ENCODE data around the gene SORCS2.
"Not testable (repeated sequence)": the region's sequence is repeated elsewhere in the genome, so short reads cannot be mapped to it uniquely, and the experiment has no call there.

SORCS2 gene

GRCh38 chr4:7577361-7578039, 385.2 kb downstream of the SORCS2 start:
- H3K4me3 Mint-ChIP-seq; H3K27me3 Mint-ChIP-seq; H3K4me1 Mint-ChIP-seq (ENCODE audit: low read depth); H3K36me3 Mint-ChIP-seq (ENCODE audit: low read depth); DNase-seq; H3K27ac Mint-ChIP-seq: not testable (repeated sequence)
- H3K9me3 Mint-ChIP-seq, result peaks cover 36% of the 10 kb centered on the region

DNA sequence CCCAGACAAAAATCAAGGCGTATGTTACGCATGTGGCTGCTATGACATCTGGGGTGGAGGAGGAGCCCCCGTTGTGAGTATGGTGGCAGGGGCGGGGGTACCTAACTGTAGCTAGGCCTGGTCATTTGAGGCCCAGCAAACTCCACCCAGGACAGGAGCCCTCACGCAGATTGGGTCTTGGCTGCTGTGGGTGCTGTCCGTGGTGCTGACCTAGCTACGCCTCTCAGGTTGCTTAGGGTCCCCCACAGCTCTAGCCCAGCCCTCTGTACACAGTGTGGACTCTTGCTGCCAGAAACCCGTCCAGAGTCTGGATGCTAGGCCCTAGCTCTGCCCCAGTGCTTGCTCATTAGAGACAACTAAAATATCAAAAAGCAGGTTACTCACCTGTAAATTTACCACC, 389.1 kb downstream of the SORCS2 start:
- Mint-ChIP-seq H3K27ac (no peak overlapping the region), H3K27me3 (no peaks in the 10 kb centered on the region)
- DNase-seq, result no peak

GRCh38 chr4:7582313-7583097, 390.2 kb downstream of the SORCS2 start:
- Mint-ChIP-seq H3K4me1 (ENCODE audit: low read depth) (no peaks in the 10 kb centered on the region), H3K36me3 (ENCODE audit: low read depth) (no peaks in the 10 kb centered on the region), H3K4me3 (no peak overlapping the region), H3K27me3 (no peaks in the 10 kb centered on the region), H3K9me3 (peaks cover 20% of the 10 kb centered on the region), H3K27ac (no peak overlapping the region)
- DNase-seq, result no peak

More for the DNA sequence above, 389.1 kb downstream of the SORCS2 start:
- Mint-ChIP-seq H3K9me3 (peaks cover 30% of the 10 kb centered on the region), H3K4me1 (ENCODE audit: low read depth) (no peaks in the 10 kb centered on the region), H3K4me3 (no peak overlapping the region), H3K36me3 (ENCODE audit: low read depth) (peaks cover under 1% of the 10 kb centered on the region)

DNA sequence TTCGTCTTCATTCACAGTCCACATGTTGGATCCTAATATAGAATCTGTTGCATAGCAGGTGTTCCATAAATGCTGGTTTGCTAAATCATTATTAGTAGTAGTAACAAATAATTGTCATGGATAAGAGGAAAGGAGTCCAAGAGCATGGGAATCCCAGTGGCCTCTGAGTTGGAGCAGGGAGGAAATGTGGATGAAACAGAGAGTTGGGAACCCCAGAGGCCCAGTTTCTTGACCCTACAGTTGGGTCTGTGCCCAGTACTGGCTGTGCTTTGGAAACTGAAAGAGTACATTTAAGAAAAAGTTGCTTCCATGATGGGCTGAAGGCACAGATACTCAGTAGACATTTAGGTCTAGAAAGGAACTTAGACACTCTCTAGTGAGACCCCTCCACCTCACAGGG, 391.8 kb downstream of the SORCS2 start:
- DNase-seq, result no peak
- Mint-ChIP-seq H3K9me3 (peaks cover 5% of the 10 kb centered on the region), H3K27me3 (no peaks in the 10 kb centered on the region), H3K4me1 (ENCODE audit: low read depth) (no peaks in the 10 kb centered on the region), H3K36me3 (ENCODE audit: low read depth) (no peaks in the 10 kb centered on the region), H3K27ac (no peak overlapping the region), H3K4me3 (no peak overlapping the region)

GRCh38 chr4:7584606-7585159, 392.3 kb downstream of the SORCS2 start:
- H3K27ac Mint-ChIP-seq, result no peak overlapping the region
- DNase-seq, result no peak
- peaks cover 5% of the 10 kb centered on the region for H3K9me3 Mint-ChIP-seq
- no peaks in the 10 kb centered on the region for H3K36me3 Mint-ChIP-seq (ENCODE audit: low read depth)
- H3K4me3 Mint-ChIP-seq, result no peak overlapping the region
- H3K4me1 Mint-ChIP-seq (ENCODE audit: low read depth), result no peaks in the 10 kb centered on the region
- no peaks in the 10 kb centered on the region for H3K27me3 Mint-ChIP-seq

DNA sequence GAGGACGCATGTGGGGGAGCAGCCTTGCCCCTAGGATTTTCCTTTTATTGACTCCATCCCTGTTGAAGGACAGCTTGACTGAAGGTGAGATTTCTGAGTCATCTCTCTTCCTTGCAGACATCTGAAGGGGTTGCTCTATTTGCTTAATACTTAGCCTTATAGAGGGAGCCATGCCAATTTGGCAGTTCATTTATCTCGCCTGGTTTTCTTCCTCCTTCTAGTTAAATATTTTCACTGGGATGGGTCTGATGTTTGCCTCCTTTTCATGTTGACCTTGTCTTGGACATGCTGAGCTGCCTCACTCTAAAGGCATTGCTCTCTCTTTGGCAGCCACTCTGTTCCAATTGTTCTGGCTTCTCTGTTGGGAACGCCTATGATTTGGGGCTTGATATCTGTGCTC, 393.4 kb downstream of the SORCS2 start:
- no peaks in the 10 kb centered on the region for H3K4me1 Mint-ChIP-seq (ENCODE audit: low read depth)
- H3K27me3 Mint-ChIP-seq, result no peaks in the 10 kb centered on the region
- H3K36me3 Mint-ChIP-seq (ENCODE audit: low read depth), result no peaks in the 10 kb centered on the region
- H3K27ac Mint-ChIP-seq, result no peak overlapping the region
- DNase-seq, result no peak
- peaks cover 5% of the 10 kb centered on the region for H3K9me3 Mint-ChIP-seq
- H3K4me3 Mint-ChIP-seq, result no peak overlapping the region

DNA sequence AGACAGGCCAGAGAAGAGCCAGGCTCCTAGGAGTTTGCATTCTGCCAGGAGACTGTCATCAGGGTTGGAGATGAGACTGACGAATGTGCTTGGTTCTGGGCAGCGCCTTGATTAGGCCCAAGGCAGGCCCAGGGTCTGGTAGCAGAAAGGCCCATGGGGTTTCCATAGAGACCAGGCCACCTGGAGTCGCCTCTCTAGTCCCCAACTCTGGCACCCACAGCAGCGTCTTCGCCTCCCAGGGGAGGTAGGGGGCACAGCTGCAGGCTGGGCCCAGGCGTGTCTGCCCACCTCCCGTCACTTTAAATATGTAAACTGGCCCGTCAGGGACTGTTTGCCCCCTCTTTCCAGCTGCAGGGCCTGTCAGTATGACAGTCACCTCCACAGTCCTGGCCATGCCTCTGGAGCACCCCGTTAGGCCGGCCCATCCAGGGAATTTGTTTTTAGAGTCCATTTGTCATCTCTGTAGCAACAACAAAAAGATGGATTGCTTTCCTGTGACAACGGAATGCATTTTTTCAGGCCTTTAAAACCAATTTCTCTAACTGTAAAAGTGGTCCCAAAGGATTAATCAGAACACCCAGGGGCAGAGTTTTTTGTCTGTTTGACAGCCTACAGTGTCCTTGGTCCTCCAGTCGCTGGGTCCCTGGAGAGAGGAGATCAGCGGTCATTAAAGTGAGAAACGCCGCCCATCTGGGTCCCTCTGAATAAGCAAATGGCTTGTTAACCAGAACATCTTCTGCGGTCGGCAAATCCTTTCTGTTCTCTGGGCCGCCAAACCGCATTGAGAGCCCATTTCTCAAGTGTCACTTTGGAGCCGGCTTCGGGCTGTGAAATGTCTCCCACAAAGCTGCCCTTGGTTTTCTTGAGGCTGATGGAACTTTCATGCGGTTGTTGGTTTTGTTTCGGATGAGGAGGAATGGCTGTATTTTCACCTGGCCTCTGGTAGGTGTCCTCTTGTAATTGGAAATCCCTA, 395.4 kb downstream of the SORCS2 start:
- no peaks in the 10 kb centered on the region for H3K36me3 Mint-ChIP-seq (ENCODE audit: low read depth)
- peaks cover 4% of the 10 kb centered on the region for H3K27me3 Mint-ChIP-seq
- peaks cover 1% of the 10 kb centered on the region for H3K9me3 Mint-ChIP-seq
- DNase-seq, result no peak
- H3K4me1 Mint-ChIP-seq (ENCODE audit: low read depth), result no peaks in the 10 kb centered on the region
- no peak overlapping the region for H3K4me3 Mint-ChIP-seq
- no peak overlapping the region for H3K27ac Mint-ChIP-seq

- Mint-ChIP-seq H3K9me3 (no peaks in the 10 kb centered on the region), H3K27ac (no peak overlapping the region), H3K4me3 (no peak overlapping the region), H3K36me3 (ENCODE audit: low read depth) (no peaks in the 10 kb centered on the region), H3K4me1 (ENCODE audit: low read depth) (no peaks in the 10 kb centered on the region), H3K27me3 (peaks cover 8% of the 10 kb centered on the region)
- no peak for DNase-seq
Observed at GRCh38 chr4:7590189-7590588, 397.9 kb downstream of the SORCS2 start.

DNA sequence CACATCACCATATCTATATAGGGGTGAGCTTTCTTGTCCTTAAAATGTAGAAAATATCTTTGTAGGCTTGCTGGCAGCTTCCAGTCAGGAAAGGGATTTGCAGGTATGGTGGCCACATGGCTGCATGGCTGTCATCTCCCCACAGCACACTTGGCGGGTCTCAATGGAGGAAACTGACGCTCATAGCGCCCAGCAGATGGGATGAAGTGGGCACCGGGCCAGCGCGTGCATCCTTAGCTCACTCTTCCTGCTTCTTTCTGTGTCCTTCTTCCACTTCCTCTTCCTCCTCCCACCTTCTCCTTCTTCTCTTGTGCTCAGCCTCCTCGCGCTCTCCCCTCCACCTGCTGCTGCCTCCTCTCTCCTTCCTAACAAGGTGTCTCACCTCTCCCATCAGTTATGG, 398.6 kb downstream of the SORCS2 start:
- no peaks in the 10 kb centered on the region for H3K4me1 Mint-ChIP-seq (ENCODE audit: low read depth)
- no peak overlapping the region for H3K4me3 Mint-ChIP-seq
- peaks cover 15% of the 10 kb centered on the region for H3K27me3 Mint-ChIP-seq
- no peak overlapping the region for H3K27ac Mint-ChIP-seq
- no peaks in the 10 kb centered on the region for H3K9me3 Mint-ChIP-seq
- no peaks in the 10 kb centered on the region for H3K36me3 Mint-ChIP-seq (ENCODE audit: low read depth)
- no peak for DNase-seq

DNA sequence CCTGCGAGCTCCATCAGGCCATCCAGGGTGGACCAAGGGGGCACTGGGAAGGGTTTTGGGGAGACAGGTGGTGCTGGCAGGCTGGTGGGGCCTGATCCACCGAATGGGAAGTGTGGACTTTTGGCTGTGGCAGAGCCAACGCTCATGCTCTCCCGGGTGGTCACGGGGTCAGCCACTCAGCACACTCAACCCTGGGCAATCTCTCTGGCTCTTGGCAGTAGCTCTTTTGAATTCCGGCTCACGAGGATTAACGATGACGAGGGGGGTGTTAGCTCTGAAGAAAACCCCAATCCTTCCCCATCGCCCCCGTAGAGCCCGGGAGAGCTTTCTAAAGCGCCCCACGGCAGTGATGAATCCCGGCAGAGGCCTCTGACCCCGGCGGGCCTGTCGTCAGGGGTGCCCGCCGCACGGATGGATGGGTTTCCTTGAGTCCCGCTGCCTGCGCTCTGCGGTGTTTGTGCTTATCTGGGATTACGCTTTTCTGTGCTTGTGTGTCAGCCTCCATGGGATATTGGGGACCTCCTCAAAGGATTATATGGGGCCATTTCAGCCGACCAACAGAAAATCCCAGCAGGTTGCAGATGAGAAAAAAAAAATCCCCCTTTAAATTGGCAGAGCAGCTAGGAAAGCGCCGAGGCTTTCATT, 399.2 kb downstream of the SORCS2 start:
- DNase-seq, result no peak
- Mint-ChIP-seq H3K27ac (no peak overlapping the region), H3K9me3 (no peaks in the 10 kb centered on the region), H3K36me3 (ENCODE audit: low read depth) (no peaks in the 10 kb centered on the region), H3K27me3 (peaks cover 21% of the 10 kb centered on the region), H3K4me3 (no peak overlapping the region), H3K4me1 (ENCODE audit: low read depth) (no peaks in the 10 kb centered on the region)

- Mint-ChIP-seq H3K4me3 (no peak overlapping the region), H3K27ac (no peak overlapping the region), H3K4me1 (ENCODE audit: low read depth) (no peaks in the 10 kb centered on the region), H3K9me3 (no peaks in the 10 kb centered on the region), H3K36me3 (ENCODE audit: low read depth) (no peaks in the 10 kb centered on the region), H3K27me3 (peaks cover 25% of the 10 kb centered on the region)
- DNase-seq, result no peak
Observed at GRCh38 chr4:7593646-7594412, 401.5 kb downstream of the SORCS2 start.

DNA sequence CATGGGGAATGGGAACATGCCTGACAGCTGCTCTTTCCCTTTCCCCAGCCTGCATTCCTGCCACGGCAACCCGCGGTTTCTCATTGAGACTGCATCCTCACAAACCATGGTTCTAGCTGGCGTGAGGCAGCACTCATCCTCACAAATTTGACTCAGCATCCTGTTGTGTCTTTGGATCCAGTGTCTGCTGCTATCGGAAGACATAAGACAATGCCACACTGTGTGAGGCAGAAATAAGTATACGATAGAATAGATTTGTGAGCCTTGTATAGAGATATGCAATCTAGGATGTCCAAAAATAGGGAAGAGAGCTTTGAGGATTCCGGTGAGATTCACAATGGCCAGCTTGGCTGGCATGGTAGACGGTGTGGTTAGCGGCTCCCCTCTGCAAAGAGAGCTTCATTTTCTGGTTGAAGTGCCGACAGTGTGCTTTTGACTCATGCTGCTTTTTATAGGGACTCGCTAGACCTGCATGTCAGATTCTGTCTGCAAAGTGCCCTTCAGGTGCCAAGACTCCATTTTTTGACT, 403.7 kb downstream of the SORCS2 start:
- Mint-ChIP-seq H3K4me3 (no peak overlapping the region), H3K36me3 (ENCODE audit: low read depth) (no peaks in the 10 kb centered on the region)
- no peak for DNase-seq

GRCh38 chr4:7596918-7597606, 404.7 kb downstream of the SORCS2 start:
- DNase-seq, result no peak
- no peaks in the 10 kb centered on the region for H3K4me1 Mint-ChIP-seq (ENCODE audit: low read depth)
- H3K27me3 Mint-ChIP-seq, result peaks cover 21% of the 10 kb centered on the region
- H3K9me3 Mint-ChIP-seq, result no peaks in the 10 kb centered on the region
- H3K27ac Mint-ChIP-seq, result no peak overlapping the region
- H3K4me3 Mint-ChIP-seq, result no peak overlapping the region
- no peaks in the 10 kb centered on the region for H3K36me3 Mint-ChIP-seq (ENCODE audit: low read depth)

More for the DNA sequence above, 403.7 kb downstream of the SORCS2 start:
- Mint-ChIP-seq H3K4me1 (ENCODE audit: low read depth) (no peaks in the 10 kb centered on the region), H3K9me3 (no peaks in the 10 kb centered on the region), H3K27ac (no peak overlapping the region), H3K27me3 (peaks cover 22% of the 10 kb centered on the region)
